NT2/D1 (cell line): ENCODE measurements around the gene FOXI1.

ENCODE experiments used
- DNase-seq: peaks from one replicate; pipeline ENCODE4 v3.0.0-alpha.2; 2011; ENCODE audit warnings: low read depth, low spot score
- H3K27me3 ChIP-seq: 2 replicates; pipeline ENCODE4 v1.6.0; 2011; ENCODE audit warnings: mild to moderate bottlenecking; ENCODE audit not compliant: insufficient read length, insufficient read depth
- H3K36me3 ChIP-seq: 2 replicates; pipeline ENCODE4 v1.6.1; 2011; ENCODE audit warnings: mild to moderate bottlenecking, low read length, mixed read lengths; ENCODE audit not compliant: insufficient read depth, insufficient read length
- H3K4me1 ChIP-seq: 2 replicates; pipeline ENCODE4 v1.5.1; 2011; ENCODE audit not compliant: insufficient read depth, insufficient read length
- H3K4me3 ChIP-seq: 2 replicates; pipeline ENCODE4 v1.5.1; 2011; ENCODE audit warnings: low read depth; ENCODE audit not compliant: insufficient read length
- H3K9ac ChIP-seq: 2 replicates; pipeline ENCODE4 v1.6.0; 2011; ENCODE audit warnings: low read depth; ENCODE audit not compliant: insufficient read length
- H3K9me3 ChIP-seq: 2 replicates; pipeline ENCODE4 v1.5.1; 2011; ENCODE audit warnings: mild to moderate bottlenecking, low read length; ENCODE audit not compliant: insufficient read depth
- SUZ12 ChIP-seq: IDR thresholded peaks from 2 replicates; pipeline ENCODE4 v1.6.1; 2011; ENCODE audit not compliant: insufficient read length, insufficient read depth; ENCODE audit errors: extremely low read depth
- YY1 ChIP-seq: IDR thresholded peaks from 2 replicates; pipeline ENCODE4 v1.6.1; 2011; ENCODE audit not compliant: insufficient read length, insufficient read depth
- ZNF274 ChIP-seq: IDR thresholded peaks from 2 replicates; pipeline ENCODE4 v1.6.1; 2011; ENCODE audit warnings: mild to moderate bottlenecking, low read depth, low read length

Gene FOXI1

DNA sequence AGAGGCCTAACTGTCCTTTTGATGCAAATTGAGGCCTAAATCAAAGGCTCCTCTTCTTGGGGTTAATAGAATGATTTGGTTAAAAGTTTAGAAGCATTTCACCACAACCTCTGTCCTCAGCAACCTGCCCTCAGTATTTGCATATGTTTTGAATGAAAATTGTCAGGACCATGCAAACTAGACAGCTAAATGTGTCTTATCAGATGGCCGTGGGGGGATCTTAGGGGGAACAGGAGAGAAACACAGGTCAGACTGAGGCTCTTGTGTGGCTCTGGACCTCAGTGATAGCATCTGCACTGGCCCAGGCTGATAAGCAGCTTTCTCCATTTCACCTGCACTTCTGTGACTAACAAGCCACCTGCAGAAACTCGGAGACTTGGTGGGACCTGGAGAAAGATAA is 49.0 kb downstream of the FOXI1 start:
- Histone ChIP-seq H3K4me3 (no peak overlapping the region), H3K4me1 (no peaks in the 10 kb centered on the region), H3K9me3 (no peaks in the 10 kb centered on the region), H3K27me3 (no peaks in the 10 kb centered on the region), H3K9ac (no peak overlapping the region), H3K36me3 (no peaks in the 10 kb centered on the region)
- TF ChIP-seq YY1 (no peak), SUZ12 (no peak), ZNF274 (no peak)
- DNase-seq = no peak

DNA sequence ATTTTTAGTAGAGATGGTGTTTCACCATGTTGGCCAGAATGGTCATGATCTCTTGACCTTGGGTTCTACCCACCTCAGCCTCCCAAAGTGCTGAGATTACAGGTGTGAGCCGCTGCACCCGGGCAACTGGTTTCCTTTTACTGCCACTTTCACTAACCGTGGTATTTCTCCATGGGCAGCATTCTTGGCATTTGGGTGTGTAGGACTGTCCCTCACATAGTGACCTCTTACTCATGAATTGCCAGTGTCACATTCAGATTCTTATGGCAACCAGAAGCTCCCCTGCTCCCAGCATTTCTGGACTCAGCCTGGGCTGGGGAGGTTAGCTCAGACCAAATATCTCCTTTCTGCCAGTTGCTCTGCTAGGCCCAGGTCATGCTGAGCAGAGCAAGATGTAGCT is 50.1 kb downstream of the FOXI1 start:
- Histone ChIP-seq H3K4me3 (no peak overlapping the region), H3K4me1 (no peaks in the 10 kb centered on the region), H3K36me3 (no peaks in the 10 kb centered on the region), H3K27me3 (no peaks in the 10 kb centered on the region), H3K9me3 (no peaks in the 10 kb centered on the region), H3K9ac (no peak overlapping the region)
- TF ChIP-seq YY1 (no peak), ZNF274 (no peak), SUZ12 (no peak)
- no peak for DNase-seq

DNA sequence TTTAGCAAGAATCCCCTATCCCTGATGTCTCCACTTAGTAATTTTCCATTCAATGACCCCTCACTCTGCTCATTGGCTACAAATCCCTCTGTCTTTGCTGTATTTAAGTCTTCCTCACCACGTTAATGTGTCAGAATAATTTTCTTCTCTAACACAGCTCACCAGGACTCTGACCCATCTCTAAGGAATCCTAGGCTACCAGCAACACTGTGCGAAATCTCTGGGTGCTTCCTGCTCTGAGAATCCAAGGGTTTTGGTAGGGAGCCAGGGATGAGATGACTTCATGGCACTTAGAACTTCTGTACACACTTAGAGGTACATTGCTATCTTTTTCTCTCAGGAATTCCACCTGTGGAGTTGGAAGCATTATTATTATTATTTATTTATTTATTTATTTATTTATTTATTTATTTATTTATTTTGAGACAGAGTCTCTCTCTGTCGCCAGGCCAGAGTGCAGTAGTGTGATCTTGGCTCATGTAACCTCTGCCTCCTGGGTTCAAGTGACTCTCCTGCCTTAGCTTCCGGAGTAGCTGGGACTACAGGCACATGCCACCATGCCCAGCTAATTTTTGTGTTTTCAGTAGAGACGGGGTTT is 53.5 kb downstream of the FOXI1 start:
- no peak for TF ChIP-seq ZNF274
- TF ChIP-seq YY1 = no peak
- no peak for TF ChIP-seq SUZ12
- no peak for DNase-seq

More for the DNA sequence above, 53.5 kb downstream of the FOXI1 start:
- Histone ChIP-seq H3K36me3 (no peaks in the 10 kb centered on the region), H3K4me3 (no peak overlapping the region), H3K9ac (no peak overlapping the region), H3K9me3 (no peaks in the 10 kb centered on the region), H3K27me3 (no peaks in the 10 kb centered on the region), H3K4me1 (no peaks in the 10 kb centered on the region)
